Fibroblast of villous mesenchyme (primary cell): ENCODE data around the gene ADAMTS16. TPM values are rescaled to one million over a fixed set of nuclear protein-coding genes. Genes with fewer than 3 reads are reported as not detected.

Experiments
- DNase-seq: peaks from one replicate; pipeline ENCODE4 v3.0.0-alpha.2; 2010; ENCODE audit warnings: low read depth
- H3K4me3 ChIP-seq: 2 replicates; pipeline ENCODE4 v1.5.1; 2011; ENCODE audit warnings: low read depth, mild to moderate bottlenecking, low read length
- CTCF ChIP-seq: IDR thresholded peaks from 2 replicates; pipeline ENCODE4 v1.5.1; 2012; ENCODE audit warnings: low read depth, mild to moderate bottlenecking, low read length; ENCODE audit not compliant: insufficient read depth
- total RNA-seq: library from RNA; depleted of rRNA; stranded (reverse); fragments of >200 nt; gene quantifications from 2 replicates; pipeline ENCODE4 v1.2.3, GENCODE V29; 2012

Gene ADAMTS16
- total RNA-seq, 1 donor: under 0.01 TPM

GRCh38 chr5:5287419-5287818, 147.3 kb downstream of the ADAMTS16 start:
- DNase-seq: no peak
- no peak overlapping the region for H3K4me3 ChIP-seq
- TF ChIP-seq CTCF: no peak

- DNase-seq: no peak
- TF ChIP-seq CTCF: no peak
- H3K4me3 ChIP-seq: no peak overlapping the region
Measured at GRCh38 chr5:5288201-5288600, 148.1 kb downstream of the ADAMTS16 start.

GRCh38 chr5:5289537-5289936, 149.4 kb downstream of the ADAMTS16 start:
- H3K4me3 ChIP-seq: no peak overlapping the region
- DNase-seq: no peak
- TF ChIP-seq CTCF: no peak

- no peak overlapping the region for H3K4me3 ChIP-seq
- TF ChIP-seq CTCF: no peak
- DNase-seq: no peak
Measured at GRCh38 chr5:5290674-5291334, 150.7 kb downstream of the ADAMTS16 start.

- peak; percentile 12 for DNase-seq
- no peak for TF ChIP-seq CTCF
- H3K4me3 ChIP-seq: no peak overlapping the region
Measured at GRCh38 chr5:5291357-5291756, 151.2 kb downstream of the ADAMTS16 start.

- no peak for TF ChIP-seq CTCF
- no peak overlapping the region for H3K4me3 ChIP-seq
- no peak for DNase-seq
Measured at GRCh38 chr5:5293029-5293428, 152.9 kb downstream of the ADAMTS16 start.

GRCh38 chr5:5294429-5294828, 154.3 kb downstream of the ADAMTS16 start:
- TF ChIP-seq CTCF: no peak
- no peak overlapping the region for H3K4me3 ChIP-seq
- DNase-seq: no peak
